Superior temporal gyrus (tissue), 1 donor: ENCODE measurements around the gene MAP3K7.

Source experiments
- DNase-seq: peaks from one replicate; pipeline ENCODE4 v3.0.0-alpha.2; 2016; ENCODE audit errors: extremely low spot score

Gene MAP3K7

DNA sequence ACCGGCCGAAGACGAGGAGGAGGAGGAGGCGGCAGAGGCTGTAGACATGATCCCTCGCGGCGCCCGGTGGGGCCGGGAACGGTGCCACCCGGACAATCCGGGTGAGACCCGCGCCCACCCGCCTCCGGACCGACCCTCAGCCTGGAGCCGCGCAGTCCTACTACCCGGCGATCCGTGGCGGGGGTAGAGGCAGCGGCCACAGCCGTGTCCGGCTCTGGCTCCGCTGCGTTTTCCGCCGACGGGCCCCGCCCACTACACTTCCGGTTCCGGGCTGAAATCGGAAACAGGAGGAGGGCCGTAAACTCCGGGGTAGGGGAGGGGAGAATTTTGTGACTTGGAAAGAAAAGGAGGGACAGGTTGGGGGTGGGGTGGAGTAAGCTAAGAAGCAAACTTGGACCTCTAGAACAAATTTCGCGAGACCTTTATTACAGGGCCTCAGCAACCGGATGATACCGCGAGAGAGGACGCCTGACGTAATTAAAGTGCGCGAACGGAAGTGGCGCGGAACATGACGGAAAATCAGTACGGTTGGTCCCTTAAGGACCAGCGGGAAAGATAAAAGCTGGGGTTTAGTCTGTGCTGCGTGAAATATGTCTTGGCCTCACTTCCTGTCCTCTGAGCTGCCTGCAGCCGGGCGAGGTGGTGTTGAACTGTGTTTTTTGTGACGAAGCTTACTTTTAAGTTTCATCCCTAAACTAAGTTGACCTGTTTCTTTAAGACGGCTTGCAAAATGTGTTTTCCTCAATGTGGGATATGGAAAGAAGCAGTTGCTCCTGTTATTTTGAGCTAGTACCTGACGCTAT is at the start of gene MAP3K7:
Gene MAP3K7 (minus strand): TSS at position 237 of the 803 bp plus-strand sequence. CDS start 189 bp downstream, at position 48.
- DNase-seq, result peak; percentile 99

DNA sequence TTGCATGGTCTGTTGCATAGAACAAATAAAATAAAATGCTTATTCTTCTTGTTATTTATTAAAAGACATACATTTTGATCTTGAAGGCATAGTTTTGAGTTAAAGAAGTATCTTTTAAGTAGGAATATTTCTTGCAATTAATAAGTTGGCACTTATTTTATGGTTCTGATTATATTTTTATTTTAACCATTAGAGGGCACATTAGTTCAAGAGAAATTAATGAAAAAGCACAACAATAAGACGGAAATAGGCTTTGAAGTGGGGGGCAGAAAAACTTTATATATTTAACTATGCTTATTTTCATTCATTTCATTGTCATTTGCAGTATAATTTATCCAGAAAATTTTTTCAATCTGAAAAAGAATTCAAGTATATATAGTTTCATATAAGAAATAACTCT is 44.2 kb upstream of the MAP3K7 start:
- no peak for DNase-seq

DNA sequence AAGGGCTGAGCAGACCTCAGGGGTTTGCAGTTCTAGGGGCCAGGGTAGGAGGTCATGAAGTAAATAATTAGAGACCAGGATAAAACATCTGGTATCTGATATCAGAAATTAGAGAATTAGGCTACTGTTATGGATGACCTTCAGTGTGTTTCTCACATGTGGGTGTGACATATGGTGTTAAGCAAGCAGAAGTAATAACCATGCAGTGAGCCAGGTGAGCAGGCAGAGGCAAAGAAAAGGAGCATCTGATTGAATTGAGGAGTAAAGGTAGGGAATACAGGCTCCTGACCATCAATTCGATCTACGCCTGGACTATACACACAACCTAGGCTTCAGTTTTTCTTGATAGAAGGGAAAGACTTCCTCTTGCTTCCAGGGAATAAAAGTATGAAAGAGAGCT is 34.7 kb upstream of the MAP3K7 start:
- DNase-seq, result no peak

DNA sequence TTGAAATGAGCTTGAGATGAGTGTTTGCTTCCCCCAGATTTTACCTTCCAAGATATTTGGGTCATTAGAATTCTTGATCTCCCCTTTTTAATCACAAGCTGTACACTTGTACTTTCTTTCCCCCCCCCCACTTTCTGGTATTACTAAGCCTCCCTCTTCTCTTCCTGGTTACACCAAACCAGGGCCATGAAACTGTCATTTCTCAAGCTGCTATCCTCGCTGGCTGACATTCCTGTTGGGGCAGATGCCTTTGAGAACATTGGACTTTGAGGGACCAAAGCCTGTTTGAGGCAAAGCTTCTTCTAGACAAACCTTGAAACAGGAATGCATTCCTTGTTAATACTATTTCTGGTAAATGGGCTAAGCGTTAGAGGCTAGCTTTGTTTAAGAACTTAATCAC is 32.3 kb upstream of the MAP3K7 start:
- no peak for DNase-seq

DNA sequence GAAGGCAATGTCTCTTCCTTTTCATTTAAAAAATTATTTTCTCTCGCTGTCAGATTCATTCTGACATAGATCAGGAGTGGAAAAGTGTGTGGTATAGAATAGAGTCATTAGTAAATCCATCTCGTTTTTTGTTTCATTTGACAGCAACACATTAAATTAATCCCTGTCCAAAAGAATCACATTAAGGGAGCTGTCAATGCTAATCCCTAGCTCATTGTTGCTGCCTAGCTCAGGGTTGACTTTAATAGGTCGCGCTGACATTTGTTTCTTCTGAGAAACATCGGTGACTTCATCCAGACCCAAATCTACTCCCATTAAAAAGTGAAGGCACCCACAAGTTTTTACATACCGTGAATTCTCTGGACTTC is 25.4 kb upstream of the MAP3K7 start:
- DNase-seq, result no peak

DNA sequence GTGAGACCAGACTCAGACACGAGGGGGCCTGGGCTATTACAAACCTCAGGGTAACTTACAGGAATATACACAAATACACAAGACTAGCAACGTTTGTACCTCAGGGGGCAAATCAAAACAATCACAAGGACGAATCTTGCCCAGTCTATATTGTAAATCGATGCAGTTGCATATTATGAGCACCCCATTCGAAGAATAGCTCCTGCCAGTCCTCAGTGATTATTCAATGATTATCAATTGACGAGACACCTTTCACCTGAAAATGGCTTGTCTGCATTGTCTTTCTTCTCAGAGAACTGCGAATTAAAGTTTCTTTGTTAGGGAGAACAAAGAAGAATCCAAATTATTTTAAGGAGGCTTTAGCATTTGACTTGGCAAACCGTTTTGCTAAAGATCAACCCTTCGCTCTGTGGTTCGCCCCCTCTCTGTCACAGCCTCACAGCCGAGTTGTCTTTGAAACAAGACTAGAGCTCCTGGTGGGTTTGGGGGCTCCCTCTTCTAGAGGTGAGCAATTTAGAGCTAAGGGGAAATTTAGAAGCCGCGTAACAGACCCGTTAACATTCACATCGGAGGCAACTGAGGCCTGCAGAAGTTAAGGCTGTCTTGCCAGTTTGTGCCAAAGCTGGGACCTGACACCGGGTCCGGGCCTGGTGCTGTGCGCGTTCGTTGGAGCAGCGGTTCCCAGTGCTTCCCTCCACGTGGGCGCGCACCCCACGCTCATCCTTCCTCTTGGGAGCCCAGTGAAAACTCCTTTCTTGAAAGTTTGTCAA is 24.9 kb upstream of the MAP3K7 start:
- peak; percentile 38 for DNase-seq

DNA sequence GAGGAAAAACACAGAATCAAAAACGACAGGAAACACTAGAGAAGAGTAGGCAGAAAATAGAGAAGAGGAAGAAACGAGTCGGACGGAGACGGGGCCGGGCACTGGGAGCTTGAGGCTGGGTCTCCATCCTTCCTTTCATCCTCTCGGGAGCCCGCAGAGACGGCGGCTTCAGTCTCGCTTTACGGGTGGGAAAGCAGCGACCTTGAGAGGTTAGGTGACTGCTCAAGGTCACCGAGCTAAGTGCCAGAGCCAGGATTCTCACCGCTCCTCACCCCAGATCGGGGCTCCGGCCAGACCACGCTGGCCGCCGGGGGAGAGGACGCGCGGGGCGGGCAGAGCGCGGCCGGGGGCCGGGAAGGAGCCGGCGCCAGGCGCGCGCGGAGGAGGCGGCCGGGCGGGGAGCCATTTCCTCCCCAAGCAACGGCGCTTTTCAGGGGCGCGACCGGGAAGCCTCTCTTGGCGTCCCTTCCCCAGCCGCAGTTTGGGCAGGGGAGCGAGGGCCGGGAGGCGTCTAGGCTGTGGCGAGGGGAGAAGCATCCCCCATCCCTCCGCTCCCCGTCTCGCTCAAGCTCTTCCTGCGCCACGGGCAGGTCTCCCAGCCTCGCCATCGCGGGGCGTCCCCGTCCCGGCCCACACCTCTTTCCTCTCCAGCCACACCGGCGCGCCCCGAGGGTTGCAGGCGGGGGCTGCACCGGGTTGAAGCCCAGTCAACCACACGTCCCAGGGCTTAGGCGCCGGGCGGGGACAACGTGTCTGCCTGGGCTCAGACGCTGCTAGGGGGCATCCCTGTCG is 24.1 kb upstream of the MAP3K7 start:
- peak; percentile 43 for DNase-seq

DNA sequence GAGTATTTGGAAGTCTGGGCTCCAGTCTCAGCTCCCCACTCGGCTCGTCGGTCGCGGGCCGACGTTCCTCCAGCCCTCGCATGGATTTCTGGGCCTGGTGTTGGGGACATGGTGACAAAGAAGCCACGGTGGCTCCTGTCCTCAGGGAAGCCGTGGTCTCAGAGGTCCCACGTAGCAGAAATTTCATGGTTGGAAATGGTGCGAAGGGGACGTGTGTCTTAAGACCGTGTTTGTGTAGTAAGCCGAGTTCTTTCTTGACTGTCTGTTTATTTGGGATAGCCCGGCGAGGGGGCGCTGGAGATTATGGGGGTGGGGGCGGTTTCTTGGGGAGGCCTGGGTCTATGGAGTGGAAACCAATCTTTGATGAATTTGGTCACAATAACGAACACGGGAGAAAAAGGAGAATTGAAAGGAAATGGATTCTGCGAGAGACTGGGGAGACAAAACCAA is 23.5 kb upstream of the MAP3K7 start:
- peak; percentile 47 for DNase-seq

DNA sequence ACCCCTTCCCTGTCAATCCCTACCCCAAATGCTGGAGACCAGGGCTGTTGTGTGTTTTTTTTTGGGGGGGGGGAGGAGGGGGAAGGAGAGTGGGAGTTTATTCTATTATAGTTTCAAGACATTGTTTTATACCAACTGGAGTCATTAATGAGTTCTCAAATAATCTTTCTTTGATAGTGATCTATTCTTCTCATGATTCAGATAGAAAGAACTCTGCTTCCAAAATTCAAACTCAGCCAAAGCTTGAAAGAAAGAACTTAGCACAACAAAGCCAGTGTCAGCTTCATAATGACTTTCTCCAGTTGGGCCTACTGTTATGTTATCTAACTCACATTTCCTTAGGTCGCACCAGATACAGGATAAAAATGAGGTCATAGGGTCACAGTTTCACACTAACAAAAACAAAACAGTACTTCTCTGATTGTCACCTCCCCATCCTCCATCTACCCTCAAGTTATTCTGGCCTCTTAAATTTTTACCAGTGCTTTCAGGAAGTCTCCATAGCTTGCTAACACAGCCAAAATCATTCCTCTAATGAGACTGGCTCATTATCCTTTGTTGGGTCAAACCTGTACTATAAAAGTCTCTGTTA is 19.0 kb upstream of the MAP3K7 start:
- DNase-seq, result no peak

DNA sequence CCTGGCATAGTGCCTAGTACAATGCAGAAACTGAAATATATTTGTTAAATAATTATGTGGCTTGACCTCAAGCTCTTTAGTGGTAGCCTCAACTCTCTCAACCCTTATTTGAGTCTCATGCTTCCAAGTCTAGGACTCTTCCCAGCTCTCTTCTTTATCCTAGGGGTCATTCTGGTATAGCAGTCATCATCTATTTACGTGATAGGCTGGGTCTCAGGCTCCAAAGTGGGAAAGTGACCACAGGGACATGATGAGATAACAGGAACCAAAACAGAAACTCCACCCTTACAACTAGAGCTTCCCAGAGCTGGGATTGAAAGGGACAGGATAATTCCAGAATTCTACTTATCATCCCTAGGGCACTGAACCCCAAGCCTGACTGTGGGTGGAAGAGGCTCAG is 17.7 kb upstream of the MAP3K7 start:
- DNase-seq, result no peak

DNA sequence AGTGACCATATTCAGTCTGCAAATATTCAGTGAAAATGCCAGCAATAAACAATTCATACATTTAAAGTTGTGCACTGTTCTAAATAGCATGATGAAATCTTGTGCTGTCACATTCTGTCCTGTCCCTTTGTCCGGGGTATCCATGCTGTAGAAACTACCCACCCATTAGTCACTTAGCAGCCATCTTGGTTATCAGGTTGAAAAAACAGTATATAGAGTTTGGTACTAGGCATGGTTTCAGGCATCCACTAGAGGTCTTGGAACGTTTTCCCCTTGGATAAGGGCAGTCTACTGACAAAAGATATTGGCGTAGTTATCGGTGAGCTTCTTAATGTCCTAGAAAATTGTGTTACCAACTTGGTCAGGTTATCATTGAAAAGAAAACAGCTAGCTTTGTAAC is 12.3 kb upstream of the MAP3K7 start:
- no peak for DNase-seq

DNA sequence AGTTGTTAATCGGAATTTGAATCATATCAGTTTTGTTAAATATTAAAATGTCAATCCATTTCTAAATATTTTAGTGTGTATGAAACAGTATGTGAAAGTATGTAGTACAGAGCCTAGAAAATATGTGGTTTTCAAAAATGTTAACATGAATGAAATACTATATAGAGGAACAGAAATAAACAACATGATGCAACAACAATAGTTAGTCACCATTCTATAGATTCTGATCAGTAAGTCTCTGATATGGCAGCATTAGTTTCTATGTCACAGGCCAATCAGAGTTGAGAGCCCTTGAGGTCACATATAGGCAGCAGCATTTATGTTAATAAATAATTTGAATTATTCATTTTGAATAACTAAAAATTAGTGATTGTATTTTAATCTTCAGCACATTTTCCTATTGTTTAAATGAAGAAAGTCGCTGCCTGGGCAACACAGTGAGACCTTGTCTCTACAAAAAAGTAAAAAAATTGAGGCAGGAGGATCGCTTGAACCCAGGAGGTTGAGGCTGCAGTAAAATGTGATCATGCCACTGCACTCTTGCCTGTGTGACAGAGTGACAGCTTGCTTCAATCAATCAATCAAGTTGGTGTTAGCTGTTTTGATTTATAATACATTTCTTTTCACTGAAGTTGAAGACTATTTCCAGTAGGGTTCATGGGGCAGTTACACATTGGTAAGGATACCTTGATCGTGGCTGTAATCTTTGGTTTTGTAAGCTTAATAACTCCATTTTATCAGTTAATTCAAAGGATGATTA is 11.5 kb upstream of the MAP3K7 start:
- DNase-seq, result no peak

DNA sequence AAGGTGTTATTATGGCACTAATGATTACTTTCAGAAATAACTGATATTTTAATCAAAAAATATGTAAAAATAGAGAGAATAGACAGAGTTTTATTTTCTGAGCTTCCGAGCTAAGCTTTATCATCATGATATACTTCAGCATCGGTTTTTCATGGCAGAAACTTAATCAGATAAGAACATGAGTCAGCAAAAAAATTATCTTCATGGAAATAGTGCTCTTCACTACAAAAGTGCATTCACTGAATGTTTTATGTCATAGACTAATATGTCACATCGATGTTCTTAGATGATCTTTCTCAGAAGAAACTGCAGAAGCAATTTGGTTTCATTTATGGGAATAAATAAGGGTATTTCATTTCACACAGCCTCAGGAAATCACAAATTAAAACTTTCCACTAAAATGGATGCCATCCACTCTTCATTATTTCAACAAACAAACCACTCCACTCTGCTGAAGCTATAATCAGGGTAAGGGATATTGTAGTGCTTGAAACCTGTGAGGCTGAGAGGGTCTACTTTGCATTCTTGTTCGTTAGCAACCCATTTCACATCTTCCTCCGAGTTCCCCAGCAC is 10.2 kb upstream of the MAP3K7 start:
- DNase-seq, result no peak

DNA sequence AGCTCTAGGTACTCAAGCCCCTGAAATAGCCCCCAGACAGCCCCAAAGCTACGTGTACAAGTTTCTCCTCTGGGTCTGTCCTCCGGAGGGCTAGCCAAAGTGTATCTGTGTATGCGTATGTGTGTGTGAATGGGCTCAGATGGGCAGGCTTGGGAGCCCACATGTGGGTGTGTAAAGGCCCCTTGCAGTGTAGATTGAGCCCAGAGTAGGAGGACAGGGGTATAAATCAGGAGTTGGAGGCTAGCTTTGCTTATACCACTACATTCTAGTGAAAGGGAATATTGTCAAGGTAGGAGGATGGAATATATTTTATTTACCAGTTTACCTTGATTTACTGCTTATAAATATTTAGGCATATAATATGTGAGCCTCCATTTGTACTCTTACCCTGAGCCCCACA is 9.0 kb upstream of the MAP3K7 start:
- no peak for DNase-seq

DNA sequence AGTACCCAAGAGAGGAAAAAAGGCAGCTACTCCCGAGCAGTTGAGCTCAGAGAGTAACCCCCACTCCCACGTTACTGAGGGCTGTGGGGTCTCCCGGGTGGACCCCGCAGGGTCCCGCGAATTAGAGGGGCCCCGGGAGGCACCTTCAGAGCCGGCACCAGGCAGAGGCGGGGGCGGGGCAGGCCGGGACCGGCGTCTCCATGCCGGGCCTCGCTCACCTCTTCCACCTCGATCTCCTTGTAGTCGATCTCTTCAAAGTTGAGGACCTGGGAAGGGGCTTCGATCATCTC is 381 bp downstream of the MAP3K7 start:
- DNase-seq, result no peak

DNA sequence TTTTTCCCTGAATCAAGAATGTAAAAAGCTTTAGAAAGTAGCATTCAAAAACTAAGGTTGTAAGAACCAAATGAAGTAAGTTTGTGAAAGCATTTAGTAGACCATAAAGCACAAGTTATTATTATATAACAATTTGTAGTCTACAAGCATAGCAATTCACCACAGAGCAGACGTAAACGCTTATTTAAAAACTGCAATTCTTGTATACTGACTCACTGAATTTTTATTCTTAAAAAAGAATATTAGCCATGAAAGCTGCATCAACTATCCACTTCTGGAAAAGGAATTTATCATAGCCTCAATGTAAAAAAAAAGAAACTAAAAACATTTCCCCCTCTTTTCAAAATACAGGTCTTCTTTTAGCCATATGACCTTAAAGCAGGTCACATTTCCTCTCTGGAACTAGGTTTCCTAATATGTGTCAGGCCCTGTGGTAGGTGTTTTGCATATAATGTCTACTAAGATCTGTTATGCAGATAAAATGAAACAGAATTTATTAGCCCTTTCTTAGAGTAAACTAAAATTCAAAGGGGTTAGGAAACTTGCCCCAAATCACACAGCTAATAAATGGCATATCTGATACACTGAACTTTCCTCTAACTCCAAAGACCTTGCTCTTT is 2.1 kb downstream of the MAP3K7 start:
- no peak for DNase-seq

DNA sequence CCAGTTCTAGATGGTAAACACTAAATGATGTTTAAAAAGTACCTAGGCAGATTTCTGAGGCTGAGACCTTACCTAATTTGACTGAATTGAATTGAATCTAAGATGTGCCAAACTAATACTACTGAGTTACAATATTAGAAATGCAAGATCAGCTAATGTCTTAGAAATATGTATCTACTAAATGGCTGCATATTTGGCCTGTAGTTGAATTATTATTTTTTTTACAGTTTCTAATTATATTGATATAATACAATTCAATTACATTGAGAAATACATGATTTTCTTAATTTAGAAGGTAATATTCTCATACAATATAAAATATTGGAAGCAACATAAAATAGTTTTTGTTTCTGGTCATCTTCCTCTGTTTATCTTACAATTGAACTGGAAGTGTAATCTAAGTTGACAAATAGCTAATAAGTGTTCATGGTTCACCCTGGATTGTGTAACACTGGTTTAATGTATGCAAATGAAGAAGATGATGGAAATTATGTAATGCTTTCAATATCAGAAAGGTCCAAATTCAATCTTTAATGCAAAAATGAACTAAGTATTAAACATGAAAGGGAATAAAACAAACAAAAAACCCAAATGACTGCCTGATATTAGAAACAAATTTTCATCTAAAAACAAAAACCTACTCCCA is 2.9 kb downstream of the MAP3K7 start:
- DNase-seq, result no peak

DNA sequence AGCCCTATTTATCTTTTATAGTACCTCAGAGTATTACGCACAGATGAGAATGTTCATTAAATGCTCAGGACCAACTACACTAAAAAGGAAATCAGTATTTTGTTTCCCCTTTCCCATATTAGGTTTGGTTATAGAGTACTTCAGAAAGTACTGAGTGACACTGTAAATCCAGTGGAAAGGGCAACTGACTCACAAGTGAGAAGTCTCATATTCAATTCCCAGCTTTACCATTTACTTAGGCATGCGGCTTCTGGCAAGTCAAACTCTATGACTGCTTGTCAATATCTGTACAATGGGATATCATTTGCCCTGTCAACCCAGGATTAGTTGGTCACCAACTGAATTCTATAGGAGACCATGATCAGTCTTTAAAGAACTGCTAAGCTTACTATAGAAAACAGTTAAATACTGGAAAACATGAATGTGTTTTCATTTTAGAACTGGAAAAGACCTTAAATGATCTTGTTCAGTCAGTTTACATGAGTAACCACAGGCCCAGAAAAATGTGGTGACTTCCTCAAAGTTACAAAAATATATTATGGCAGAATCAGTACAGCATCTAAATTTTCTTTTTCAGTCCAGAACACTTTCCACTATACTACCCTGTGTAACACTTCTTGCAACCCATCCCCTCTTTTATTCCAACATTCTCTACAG is 3.6 kb downstream of the MAP3K7 start:
- DNase-seq, result no peak

DNA sequence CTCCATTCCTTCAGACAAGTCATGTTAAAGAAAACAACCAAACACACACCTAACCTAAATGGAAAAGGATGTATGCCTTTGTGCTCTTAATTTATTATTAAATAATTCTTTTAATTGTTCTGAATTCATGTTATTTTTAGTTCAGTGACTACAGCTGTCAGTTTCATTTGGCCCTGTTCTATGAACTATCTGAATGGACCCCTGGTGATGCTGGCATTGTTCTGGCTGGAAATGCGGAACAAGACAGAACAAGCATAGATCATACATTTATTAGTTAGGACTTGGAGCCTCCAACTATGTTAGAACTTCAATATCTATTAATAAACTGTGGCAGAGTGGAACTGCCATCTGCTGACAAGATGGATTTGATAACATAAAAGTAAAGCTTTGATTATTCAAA is 5.7 kb downstream of the MAP3K7 start:
- no peak for DNase-seq
